H1 (cell line): ENCODE measurements around the gene C2orf81. TPM values are rescaled to one million over a fixed set of nuclear protein-coding genes. Genes with fewer than 3 reads are reported as not detected.

Experiments used
- CTCF ChIA-PET: fragments of 300-600 bp; sonication (Branson Sonifier 250); formaldehyde crosslinking; loops from one replicate; lab custom pipeline; 2021; ENCODE audit not compliant: partially characterized antibody; lab: Charles Lee
- POLR2A ChIA-PET: fragments of 300-600 bp; sonication (Branson Sonifier 250); formaldehyde crosslinking; loops from one replicate; lab custom pipeline; 2021; ENCODE audit warnings: inconsistent platforms; ENCODE audit not compliant: partially characterized antibody; lab: Charles Lee
- DNase-seq, 2 experiments: peaks; one replicate each; pipeline versions ENCODE4 v3.0.0 to v3.0.0-alpha.2; 2010 to 2022; ENCODE audit warnings: low spot score in 2 of 2, low read depth in 1 of 2, mixed read lengths in 1 of 2
- FAIRE-seq: peaks from 2 replicates; lab custom pipeline; 2011; peaks lifted over from hg19 to GRCh38; lab: Jason Lieb, UNC
- H2AFZ ChIP-seq: 2 replicates; pipeline ENCODE4 v1.8.1; 2012; ENCODE audit warnings: low read length, inconsistent platforms
- H2AK5ac ChIP-seq: 2 replicates; pipeline ENCODE4 v1.6.1; 2013; ENCODE audit warnings: low read depth, low read length
- H2BK120ac ChIP-seq: replicated peaks from 2 replicates; pipeline ENCODE3; 2013; ENCODE audit warnings: low read depth, low read length, inconsistent platforms
- H2BK12ac ChIP-seq: 2 replicates; pipeline ENCODE4 v1.6.1; 2013; ENCODE audit warnings: low read depth, low read length
- H2BK15ac ChIP-seq: 2 replicates; pipeline ENCODE4 v1.6.1; 2013; ENCODE audit warnings: low read length
- H2BK20ac ChIP-seq: 2 replicates; pipeline ENCODE4 v1.6.1; 2013; ENCODE audit warnings: low read length
- H2BK5ac ChIP-seq: 2 replicates; pipeline ENCODE4 v1.6.1; 2013; ENCODE audit warnings: low read depth, low read length
- H3K14ac ChIP-seq: 2 replicates; pipeline ENCODE4 v1.6.1; 2013; ENCODE audit warnings: inconsistent platforms; ENCODE audit not compliant: insufficient read length
- H3K18ac ChIP-seq: 2 replicates; pipeline ENCODE4 v1.6.1; 2013; ENCODE audit warnings: low read length; ENCODE audit errors: extremely low read depth
- H3K23ac ChIP-seq: 2 replicates; pipeline ENCODE4 v1.6.1; 2013; ENCODE audit warnings: inconsistent platforms; ENCODE audit not compliant: insufficient read length
- H3K23me2 ChIP-seq: 2 replicates; pipeline ENCODE4 v1.6.1; 2013; ENCODE audit warnings: low read depth, low read length
- H3K27ac ChIP-seq: 2 replicates; pipeline ENCODE4 v1.6.1; 2011; ENCODE audit warnings: low read depth, low read length, inconsistent platforms
- H3K27me3 ChIP-seq, 4 experiments: replicated peaks in 1 of 4; 1 replicate in 1 of 4; 2 replicates in 3 of 4; pipeline versions ENCODE4 v1.6.1 to v1.8.1; 2011 to 2013; ENCODE audit warnings: low read length in 3 of 4, mild to moderate bottlenecking in 3 of 4, inconsistent platforms in 2 of 4, mixed read lengths in 2 of 4, moderate library complexity in 1 of 4; ENCODE audit not compliant: control insufficient read depth in 3 of 4, insufficient read depth in 3 of 4; ENCODE audit errors: extremely low read depth in 1 of 4
- H3K36me3 ChIP-seq, 4 experiments: 2 replicates each; pipeline versions ENCODE4 v1.6.1 to v1.8.1; 2011 to 2013; ENCODE audit warnings: mild to moderate bottlenecking in 4 of 4, low read length in 3 of 4, moderate library complexity in 2 of 4, control low read depth in 1 of 4, inconsistent platforms in 1 of 4; ENCODE audit not compliant: insufficient read depth in 4 of 4, control insufficient read depth in 2 of 4
- H3K4ac ChIP-seq: replicated peaks from 2 replicates; pipeline ENCODE3; 2013; ENCODE audit warnings: low read length, low read depth, mixed read lengths, inconsistent platforms; ENCODE audit not compliant: insufficient read length
- H3K4me1 ChIP-seq, 4 experiments: replicated peaks in 1 of 4; 1 replicate in 1 of 4; 2 replicates in 3 of 4; pipeline versions ENCODE4 v1.6.1 to v1.8.1; 2011 to 2013; ENCODE audit warnings: low read length in 3 of 4, inconsistent platforms in 2 of 4, mixed read lengths in 1 of 4; ENCODE audit not compliant: insufficient read depth in 4 of 4, control insufficient read depth in 3 of 4
- H3K4me2 ChIP-seq, 2 experiments: 2 replicates each; pipeline versions ENCODE4 v1.6.1 to v1.8.1; 2011 to 2013; ENCODE audit warnings: low read depth in 2 of 2, low read length in 2 of 2, control low read depth in 1 of 2, inconsistent platforms in 1 of 2, mild to moderate bottlenecking in 1 of 2; ENCODE audit not compliant: insufficient read depth in 1 of 2
- H3K4me3 ChIP-seq, 4 experiments: fragments of 200-600, 300-600 bp in 1 of 4; sonication (generic), shearing (Covaris generic), sonication (Bioruptor Twin) in 1 of 4; 2 replicates each; pipeline versions ENCODE4 v1.5.1 to v1.8.1; 2011 to 2016; ENCODE audit warnings: low read length in 4 of 4, low read depth in 3 of 4, control low read depth in 2 of 4, inconsistent platforms in 2 of 4, mild to moderate bottlenecking in 2 of 4, mixed read lengths in 1 of 4, moderate library complexity in 1 of 4; ENCODE audit not compliant: insufficient read depth in 2 of 4; ENCODE audit errors: extremely low read depth in 1 of 4
- H3K56ac ChIP-seq: replicated peaks from 2 replicates; pipeline ENCODE3; 2013; ENCODE audit warnings: low read depth, mild to moderate bottlenecking, mixed read lengths, low read length, inconsistent platforms; ENCODE audit not compliant: insufficient read length
- H3K79me1 ChIP-seq: 2 replicates; pipeline ENCODE4 v1.6.1; 2013; ENCODE audit warnings: low read depth, low read length, control low read depth
- H3K79me2 ChIP-seq, 2 experiments: 2 replicates each; pipeline versions ENCODE4 v1.6.1 to v1.8.1; 2012 to 2013; ENCODE audit warnings: low read length in 2 of 2, mild to moderate bottlenecking in 2 of 2, inconsistent platforms in 1 of 2; ENCODE audit not compliant: insufficient read depth in 2 of 2, control insufficient read depth in 1 of 2
- H3K9ac ChIP-seq, 4 experiments: replicated peaks in 1 of 4; 1 replicate in 1 of 4; 2 replicates in 3 of 4; pipeline versions ENCODE4 v1.6.1 to v1.8.1; 2011 to 2013; ENCODE audit warnings: low read depth in 3 of 4, low read length in 3 of 4, control low read depth in 2 of 4, mild to moderate bottlenecking in 2 of 4, moderate library complexity in 2 of 4, inconsistent platforms in 1 of 4; ENCODE audit errors: extremely low read depth in 1 of 4
- H3K9me3 ChIP-seq, 2 experiments: 2 replicates each; pipeline versions ENCODE4 v1.6.1 to v1.8.1; 2012 to 2013; ENCODE audit warnings: mild to moderate bottlenecking in 2 of 2, moderate library complexity in 2 of 2, control low read depth in 1 of 2, inconsistent platforms in 1 of 2, low read depth in 1 of 2, low read length in 1 of 2, mixed read lengths in 1 of 2; ENCODE audit not compliant: insufficient read depth in 2 of 2
- H4K20me1 ChIP-seq, 2 experiments: replicated peaks in 1 of 2; 2 replicates each; pipeline versions ENCODE3 to v1.8.1; 2011 to 2013; ENCODE audit warnings: inconsistent platforms in 2 of 2, low read length in 2 of 2, mild to moderate bottlenecking in 1 of 2; ENCODE audit not compliant: insufficient read depth in 2 of 2, control insufficient read depth in 1 of 2
- H4K5ac ChIP-seq: 2 replicates; pipeline ENCODE4 v1.6.1; 2013; ENCODE audit warnings: low read length, low read depth, mixed read lengths, inconsistent platforms; ENCODE audit not compliant: insufficient read length
- H4K8ac ChIP-seq: 2 replicates; pipeline ENCODE4 v1.8.0; 2013; ENCODE audit warnings: mild to moderate bottlenecking, moderate library complexity, low read length, inconsistent platforms; ENCODE audit not compliant: insufficient read depth; ENCODE audit errors: extremely low read depth
- H4K91ac ChIP-seq: replicated peaks from 2 replicates; pipeline ENCODE3; 2013; ENCODE audit warnings: low read length, mixed read lengths, inconsistent platforms; ENCODE audit not compliant: insufficient read length
- CBX8 ChIP-seq: fragments of 300-800, 300-1000 bp; sonication (generic); IDR thresholded peaks from 2 replicates; pipeline ENCODE4 v1.7.1; 2016; ENCODE audit warnings: low read depth, low read length, borderline replicate concordance
- HDAC2 ChIP-seq, 2 experiments: fragments of 300-600 bp in 1 of 2; sonication (generic) in 1 of 2; IDR thresholded peaks; 2 replicates each; pipeline ENCODE4 v1.6.1; 2011 to 2012; ENCODE audit warnings: low read depth in 2 of 2, low read length in 2 of 2, mild to moderate bottlenecking in 2 of 2, moderate library complexity in 2 of 2, borderline replicate concordance in 1 of 2, inconsistent platforms in 1 of 2
- HDAC6 ChIP-seq: IDR thresholded peaks from one replicate; pipeline ENCODE4 v1.7.1; 2012; ENCODE audit warnings: low read depth, mild to moderate bottlenecking, inconsistent platforms, low read length, moderate library complexity
- POLR2A ChIP-seq, 2 experiments: IDR thresholded peaks; 1 replicate in 1 of 2; 2 replicates in 1 of 2; pipeline ENCODE4 v1.6.1; 2011; ENCODE audit warnings: low read depth in 2 of 2, low read length in 2 of 2, mild to moderate bottlenecking in 2 of 2; ENCODE audit errors: control extremely low read depth in 1 of 2
- SIX5 ChIP-seq: IDR thresholded peaks from 2 replicates; pipeline ENCODE4 v1.6.1; 2011; ENCODE audit warnings: mild to moderate bottlenecking, low read depth, low read length
- YY1 ChIP-seq: IDR thresholded peaks from 2 replicates; pipeline ENCODE4 v1.6.1; 2011; ENCODE audit warnings: low read depth, mild to moderate bottlenecking, low read length
- WGBS, 2 experiments: shearing (Covaris generic) in 1 of 2; methylation state at CpG; one replicate each; pipeline versions ENCODE4 v1.1.6 to v1.1.7; 2013 to 2015; ENCODE audit warnings: low lambda C conversion rate in 2 of 2, mixed read lengths in 2 of 2, inconsistent platforms in 1 of 2, low coverage in 1 of 2, missing lambda C conversion rate in 1 of 2; ENCODE audit not compliant: insufficient replicate concordance in 2 of 2, insufficient coverage in 1 of 2, insufficient read length in 1 of 2; ENCODE audit errors: extremely low coverage in 1 of 2, missing lambda C conversion rate in 1 of 2; 5-methylcytosine and 5-hydroxymethylcytosine counted together
- polyA plus RNA-seq, 7 experiments: library from polyadenylated mRNA; depleted of rRNA in 3 of 7; stranded (reverse) in 5 of 7; unstranded in 2 of 7; fragments of >200 nt in 5 of 7; fragments of 200-250 nt in 2 of 7; gene quantifications; 1 replicate in 5 of 7; 2 replicates in 1 of 7; 4 replicates in 1 of 7; pipeline versions ENCODE4 v1.2.1 to v1.2.3, GENCODE V29; 2011 to 2013; ENCODE audit warnings: missing spikeins in 2 of 7, mixed read lengths in 2 of 7
- total RNA-seq: library from RNA; stranded (reverse); fragmentation: NEBNext Ultra II Directional; extraction: Animal tissue kit (Norgen Biotek cat#: 25700); gene quantifications from 2 replicates; pipeline ENCODE4 v1.2.1, GENCODE V29; 2021

C2orf81 gene
- total and polyA plus RNA-seq, 2 of the 8 experiments (the other 6 are each of a cell fraction or from before 2014, with no cell fraction given): 1.6 to 3.3 TPM

DNA sequence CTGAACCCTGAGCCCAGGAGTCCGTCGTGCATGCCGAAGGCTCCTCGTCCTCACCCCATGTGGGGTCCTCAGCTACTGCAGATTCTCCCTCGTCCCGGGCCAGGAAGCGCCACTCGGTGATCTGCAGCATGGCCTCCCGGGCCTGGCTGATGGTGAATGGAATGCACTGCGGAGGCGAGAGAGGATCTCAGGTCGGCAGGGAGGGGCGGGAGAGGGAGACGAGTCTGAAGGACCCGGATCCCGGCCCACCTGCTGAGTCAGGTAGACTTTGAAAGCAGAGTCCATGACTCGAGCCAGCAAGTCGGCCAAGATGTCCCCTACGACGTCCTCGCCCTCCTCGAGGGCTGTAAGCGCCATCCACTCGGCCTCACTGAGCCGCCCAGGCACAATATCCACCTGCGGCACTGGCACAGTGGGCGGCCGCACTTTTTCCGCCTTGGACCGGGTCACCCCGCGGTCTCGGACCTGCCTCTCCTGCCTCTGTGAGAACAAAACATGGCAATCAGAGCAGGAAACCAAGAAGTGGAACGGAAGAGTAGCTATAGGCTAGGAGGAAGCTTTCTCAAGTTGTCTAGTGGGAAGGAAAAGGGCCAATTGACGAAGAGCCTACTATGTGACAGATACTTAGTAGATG lies 5.5 kb downstream of the C2orf81 start:
- FAIRE-seq: no peak
- Histone ChIP-seq H3K9ac (no peak overlapping the region), H4K91ac (no peak overlapping the region), H3K4me3 (no peak overlapping the region; a peak in 1 of 8 replicates), H3K79me1 (no peaks in the 10 kb centered on the region), H3K4ac (no peak overlapping the region), H3K18ac (no peak overlapping the region), H3K4me1 (peaks cover 0 to 13% (median 0%) of the 10 kb centered on the region in 4 experiments; a peak in 3 of 7 replicates), H4K20me1 (no peaks in the 10 kb centered on the region), H3K4me2 (peak overlapping the region in 1 of 2 experiments; percentile 52; a peak in 1 of 4 replicates), H3K27me3 (no peaks in the 10 kb centered on the region), H3K79me2 (no peaks in the 10 kb centered on the region), H2BK120ac (no peak overlapping the region), H4K5ac (no peak overlapping the region), H3K23ac (no peak overlapping the region), H4K8ac (peak overlapping the region; percentile 71), H3K56ac (no peak overlapping the region), H2BK15ac (no peak overlapping the region; the same call in 1 of the 2 replicates), H3K23me2 (no peaks in the 10 kb centered on the region), H2AK5ac (no peak overlapping the region), H3K36me3 (no peaks in the 10 kb centered on the region), H2BK5ac (peak overlapping the region; percentile 78; the same call in 1 of the 2 replicates), H3K9me3 (no peaks in the 10 kb centered on the region), H3K27ac (no peak overlapping the region), H2AFZ (no peak overlapping the region), H2BK12ac (no peak overlapping the region), H3K14ac (no peak overlapping the region), H2BK20ac (no peak overlapping the region)
- 91% methylated on average over 29 of the region's 35 CpGs; no CpG with 5 or more reads in 1 of the 2 experiments for WGBS, 2 experiments
- POLR2A ChIA-PET: interaction anchor here (1.6 kb wide), 1 partner anchor 12 kb away, joined by 3 read pairs; no protein-coding TSS in a partner anchor
- TF ChIP-seq HDAC6 (no peak), HDAC2 (IDR thresholded peaks at IDR 0.05; ENCODE audit: borderline replicate concordance in 1 of 2, low read depth in 2 of 2, low read length in 2 of 2) (no peak), SIX5 (no peak), POLR2A (IDR thresholded peaks at IDR 0.05; ENCODE audit: control extremely low read depth in 1 of 2, low read depth in 2 of 2, low read length in 2 of 2) (no peak), YY1 (no peak), CBX8 (no peak)
- no peak for DNase-seq
- CTCF ChIA-PET: interaction anchor here (0.7 to 1.4 kb wide), 6 partner anchors 13 to 81 kb away, joined by 3 to 6 read pairs (median 4); partner anchors contain the start of gene MOGS
